Measurements from ENCODE around the gene RAB7A.

The RAB7A gene

GRCh38 chr3:128726023-128727016, at the start of gene RAB7A:
TSS of gene RAB7A (plus strand) at chr3:128726183. CDS start at chr3:128795368, 69,185 bp downstream.
- DNase-seq: peak; percentile 99

- DNase-seq: no peak
Measured at GRCh38 chr3:128679338-128679737, 46.6 kb upstream of the RAB7A start.

GRCh38 chr3:128680603-128681368, 45.2 kb upstream of the RAB7A start:
- DNase-seq: peak; percentile 99

GRCh38 chr3:128681369-128681829, 44.6 kb upstream of the RAB7A start:
- DNase-seq: no peak

- DNase-seq: no peak
Measured at GRCh38 chr3:128683957-128684356, 42.0 kb upstream of the RAB7A start.

- DNase-seq: no peak
Measured at GRCh38 chr3:128684986-128685726, 40.8 kb upstream of the RAB7A start.

- no peak for DNase-seq
Measured at GRCh38 chr3:128686465-128686864, 39.5 kb upstream of the RAB7A start.

GRCh38 chr3:128689060-128689459, 36.9 kb upstream of the RAB7A start:
- DNase-seq: no peak

GRCh38 chr3:128693696-128694095, 32.3 kb upstream of the RAB7A start:
- no peak for DNase-seq

GRCh38 chr3:128697341-128697740, 28.6 kb upstream of the RAB7A start:
- no peak for DNase-seq

- no peak for DNase-seq
Measured at GRCh38 chr3:128698211-128699047, 27.6 kb upstream of the RAB7A start.

GRCh38 chr3:128701342-128702212, 24.4 kb upstream of the RAB7A start:
- no peak for DNase-seq

- DNase-seq: no peak
Measured at GRCh38 chr3:128702391-128702790, 23.6 kb upstream of the RAB7A start.

- no peak for DNase-seq
Measured at GRCh38 chr3:128703561-128703960, 22.4 kb upstream of the RAB7A start.

GRCh38 chr3:128706086-128706615, 19.8 kb upstream of the RAB7A start:
- no peak for DNase-seq

GRCh38 chr3:128707928-128708494, 18.0 kb upstream of the RAB7A start:
- no peak for DNase-seq

- DNase-seq: no peak
Measured at GRCh38 chr3:128709038-128709437, 16.9 kb upstream of the RAB7A start.

- DNase-seq: no peak
Measured at GRCh38 chr3:128709506-128710210, 16.3 kb upstream of the RAB7A start.

- DNase-seq: no peak
Measured at GRCh38 chr3:128710816-128711433, 15.1 kb upstream of the RAB7A start.
